Uterus (tissue), 4 donors: ENCODE measurements around the gene SOHLH2. TPM values are rescaled to one million over a fixed set of nuclear protein-coding genes. Genes with fewer than 3 reads are reported as not detected.

Experiments used
- DNase-seq, 2 donors: peaks; one replicate each; pipeline ENCODE4 v3.0.0-alpha.2; 2019 to 2020
- H3K27ac ChIP-seq, 2 donors: fragments of 200-600 bp; sonication (generic); 1 replicate in 1 of 2; 2 replicates in 1 of 2; pipeline ENCODE4 v1.5.1; 2016 to 2018
- H3K27me3 ChIP-seq, 2 donors: fragments of 200-600 bp; sonication (generic); one replicate each; pipeline ENCODE4 v1.5.1; 2018 to 2019; ENCODE audit warnings: control low read depth in 1 of 2
- H3K36me3 ChIP-seq, 2 donors: fragments of 200-600 bp; sonication (generic); one replicate each; pipeline ENCODE4 v1.5.1; 2019; ENCODE audit warnings: control low read depth in 1 of 2
- H3K4me1 ChIP-seq, 2 donors: fragments of 200-600 bp; sonication (generic); one replicate each; pipeline ENCODE4 v1.5.1; 2018 to 2019; ENCODE audit warnings: control low read depth in 1 of 2
- H3K4me3 ChIP-seq, 2 donors: fragments of 200-600 bp; sonication (generic); 1 replicate in 1 of 2; 2 replicates in 1 of 2; pipeline ENCODE4 v1.5.1; 2018 to 2019; ENCODE audit warnings: mild to moderate bottlenecking in 1 of 2
- H3K9me3 ChIP-seq, 2 donors: fragments of 200-600 bp; sonication (generic); one replicate each; pipeline ENCODE4 v1.5.1; 2019; ENCODE audit warnings: control low read depth in 1 of 2
- CTCF ChIP-seq, 4 experiments: fragments of 200-600 bp in 2 of 4; fragments of 450-650 bp in 2 of 4; sonication (generic) in 2 of 4; IDR thresholded peaks; one replicate each; pipeline ENCODE4 v1.5.1; 2016 to 2019; ENCODE audit warnings: antibody characterized with exemption in 4 of 4, mild to moderate bottlenecking in 2 of 4, moderate library complexity in 1 of 4
- POLR2A ChIP-seq, 2 donors: fragments of 450-650 bp; IDR thresholded peaks; one replicate each; pipeline ENCODE4 v1.6.1; 2016; ENCODE audit warnings: antibody characterized with exemption in 2 of 2, mild to moderate bottlenecking in 1 of 2, moderate library complexity in 1 of 2
- intact Hi-C: fragments of 100-400 bp; cut with DNase I; formaldehyde crosslinking; loops from one replicate; pipeline ENCODE4 v1.15.1; 2023; ENCODE audit warnings: low total_unique reads
- total RNA-seq, 4 donors: library from RNA; depleted of rRNA in 3 of 4; stranded (reverse); fragments of >200 nt in 3 of 4; gene quantifications; one replicate each; pipeline versions ENCODE4 v1.1.0 to v1.2.4, GENCODE V29; 2014 to 2023
- donor health status: DM: yes; HTN: yes; CAD: no.

Gene SOHLH2
- total RNA-seq, 4 donors from 2014 or later, result 1.4 TPM; not detected in 3

GRCh38 chr13:36134632-36135031 lies 79.7 kb downstream of the SOHLH2 start:
- TF ChIP-seq CTCF (IDR thresholded peaks at IDR 0.05), result no peak
- no peak for TF ChIP-seq POLR2A (IDR thresholded peaks at IDR 0.05)
- DNase-seq, result no peak
- Histone ChIP-seq H3K9me3 (no peaks in the 10 kb centered on the region), H3K4me1 (no peaks in the 10 kb centered on the region), H3K27me3 (no peaks in the 10 kb centered on the region), H3K27ac (no peak overlapping the region), H3K4me3 (no peak overlapping the region), H3K36me3 (no peaks in the 10 kb centered on the region)
- intact Hi-C loops, result no loop called here

GRCh38 chr13:36133950-36134626 lies 80.3 kb downstream of the SOHLH2 start:
- TF ChIP-seq CTCF (IDR thresholded peaks at IDR 0.05) (peak in 1 of 4 experiments; percentile 19), POLR2A (IDR thresholded peaks at IDR 0.05) (no peak)
- intact Hi-C loops, result no loop called here
- Histone ChIP-seq H3K27ac (no peak overlapping the region), H3K36me3 (no peaks in the 10 kb centered on the region), H3K27me3 (no peaks in the 10 kb centered on the region), H3K9me3 (no peaks in the 10 kb centered on the region), H3K4me1 (no peaks in the 10 kb centered on the region), H3K4me3 (no peak overlapping the region)
- DNase-seq, result no peak

- intact Hi-C loops, result no loop called here
- H3K9me3 ChIP-seq, result no peaks in the 10 kb centered on the region
- no peaks in the 10 kb centered on the region for H3K27me3 ChIP-seq
- H3K36me3 ChIP-seq, result no peaks in the 10 kb centered on the region
- H3K27ac ChIP-seq, result peak overlapping the region; percentile 30 to 74
- no peaks in the 10 kb centered on the region for H3K4me1 ChIP-seq
- DNase-seq, result no peak
- H3K4me3 ChIP-seq, result no peak overlapping the region
- TF ChIP-seq POLR2A (IDR thresholded peaks at IDR 0.05) (no peak), CTCF (IDR thresholded peaks at IDR 0.05) (no peak)
Measured at GRCh38 chr13:36132376-36132775, 82.0 kb downstream of the SOHLH2 start.

GRCh38 chr13:36131931-36132297 lies 82.4 kb downstream of the SOHLH2 start:
- peak; percentile 49 to 64 for DNase-seq
- H3K4me1 ChIP-seq, result no peaks in the 10 kb centered on the region
- intact Hi-C loops, result no loop called here

More at GRCh38 chr13:36131931-36132297, 82.4 kb downstream of the SOHLH2 start:
- Histone ChIP-seq H3K27ac (peak overlapping the region; percentile 30 to 74), H3K9me3 (no peaks in the 10 kb centered on the region), H3K4me3 (no peak overlapping the region), H3K27me3 (no peaks in the 10 kb centered on the region), H3K36me3 (no peaks in the 10 kb centered on the region)
- TF ChIP-seq CTCF (IDR thresholded peaks at IDR 0.05) (no peak), POLR2A (IDR thresholded peaks at IDR 0.05) (no peak)
